Sciatic nerve (tissue), 2 donors: ENCODE results near the gene NUCB1. TPM values are rescaled to one million over a fixed set of nuclear protein-coding genes. Genes with fewer than 3 reads are reported as not detected.
"Not testable (repeated sequence)": the region's sequence is repeated elsewhere in the genome, so short reads cannot be mapped to it uniquely, and the experiment has no call there.

ENCODE experiments used
- ATAC-seq: fragments of 200-7000 bp; cut with Tn5 transposase; one replicate; pipeline ENCODE4 v1.9.1; 2020; ENCODE audit warnings: mild to moderate bottlenecking, moderate library complexity
- DNase-seq: peaks from one replicate; pipeline ENCODE4 v3.0.0-alpha.2; 2020; ENCODE audit warnings: low spot score
- intact Hi-C: fragments of 100-400 bp; cut with DNase I; formaldehyde crosslinking; loops from one replicate; pipeline ENCODE4 v1.14.2; 2022
- total RNA-seq: library from RNA; stranded (reverse); fragmentation: NEBNext Ultra II Directional; extraction: Animal tissue kit (Norgen Biotek cat#: 25700); gene quantifications from one replicate; pipeline ENCODE4 v1.2.1, GENCODE V29; 2021
- donor health status: DM: no; HTN: no; CAD: no.
- donor health status: DM: no; HTN: no; CAD: no.

Gene NUCB1
- total RNA-seq, 1 donor from 2014 or later, result 262 TPM

DNA sequence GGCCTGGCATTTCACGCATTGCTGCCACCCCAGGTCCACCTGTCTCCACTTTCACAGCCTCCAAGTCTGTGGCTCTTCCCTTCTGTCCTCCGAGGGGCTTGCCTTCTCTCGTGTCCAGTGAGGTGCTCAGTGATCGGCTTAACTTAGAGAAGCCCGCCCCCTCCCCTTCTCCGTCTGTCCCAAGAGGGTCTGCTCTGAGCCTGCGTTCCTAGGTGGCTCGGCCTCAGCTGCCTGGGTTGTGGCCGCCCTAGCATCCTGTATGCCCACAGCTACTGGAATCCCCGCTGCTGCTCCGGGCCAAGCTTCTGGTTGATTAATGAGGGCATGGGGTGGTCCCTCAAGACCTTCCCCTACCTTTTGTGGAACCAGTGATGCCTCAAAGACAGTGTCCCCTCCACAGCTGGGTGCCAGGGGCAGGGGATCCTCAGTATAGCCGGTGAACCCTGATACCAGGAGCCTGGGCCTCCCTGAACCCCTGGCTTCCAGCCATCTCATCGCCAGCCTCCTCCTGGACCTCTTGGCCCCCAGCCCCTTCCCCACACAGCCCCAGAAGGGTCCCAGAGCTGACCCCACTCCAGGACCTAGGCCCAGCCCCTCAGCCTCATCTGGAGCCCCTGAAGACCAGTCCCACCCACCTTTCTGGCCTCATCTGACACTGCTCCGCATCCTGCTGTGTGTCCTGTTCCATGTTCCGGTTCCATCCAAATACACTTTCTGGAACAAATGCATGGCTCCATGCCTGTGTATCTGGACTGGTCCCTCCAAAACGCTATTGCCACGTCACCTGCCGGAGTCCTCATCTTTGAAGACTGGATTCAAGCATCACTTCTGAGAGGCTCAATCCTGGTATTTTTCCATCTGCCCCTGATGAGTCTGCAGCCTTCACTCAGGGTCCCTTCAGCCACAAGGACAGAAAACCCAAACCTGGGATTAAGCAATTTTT lies 22.7 kb downstream of the NUCB1 start:
- DNase-seq (no peak), ATAC-seq (peak; percentile 8)
- intact Hi-C loops, result no loop called here

DNA sequence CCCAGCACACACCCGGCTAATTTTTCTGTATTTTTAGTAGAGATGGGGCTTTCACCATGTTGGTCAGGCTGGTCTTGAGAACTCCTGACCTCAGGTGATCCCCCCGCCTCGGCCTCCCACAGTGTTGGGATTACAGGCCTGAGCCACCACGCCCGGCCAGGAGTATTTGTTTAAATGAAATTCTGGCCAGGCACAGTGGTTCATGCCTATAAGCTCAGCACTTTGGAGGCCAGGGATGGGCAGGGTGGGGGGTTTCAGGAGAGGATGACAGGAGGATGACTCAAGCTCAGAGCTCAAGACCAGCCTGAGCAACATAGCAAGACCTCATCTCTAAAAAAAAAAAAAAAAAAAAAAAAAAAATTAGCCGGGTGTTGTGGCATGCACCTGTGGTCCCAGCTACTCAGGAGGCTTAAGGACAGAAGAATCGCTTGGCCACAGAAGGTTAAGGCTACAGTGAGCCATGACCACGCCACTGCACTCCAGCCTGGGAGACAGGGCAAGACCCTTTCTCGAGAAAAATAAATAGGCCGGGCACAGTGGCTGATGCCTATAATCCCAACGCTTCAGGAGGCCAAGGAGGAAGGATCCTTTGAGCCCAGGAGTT lies 25.2 kb downstream of the NUCB1 start:
- ATAC-seq, result no peak

DNA sequence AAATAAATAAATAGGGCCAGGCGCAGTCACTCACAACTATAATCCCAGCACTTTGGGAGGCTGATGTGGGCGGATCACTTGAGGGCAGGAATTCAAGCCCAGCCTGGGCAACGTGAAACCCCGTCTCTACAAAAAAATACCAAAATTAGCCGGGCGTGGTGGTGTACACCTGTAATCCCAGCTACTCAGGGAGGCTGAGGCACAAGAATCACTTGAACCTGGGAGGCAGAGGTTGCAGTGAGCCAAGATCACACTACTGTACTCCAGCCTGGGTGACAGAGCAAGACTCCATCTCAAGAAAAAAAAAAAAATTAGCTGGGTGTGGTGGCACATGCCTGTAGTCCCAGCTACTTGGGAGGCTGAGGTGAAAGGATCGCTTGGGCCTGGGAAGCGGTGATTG lies 25.8 kb downstream of the NUCB1 start:
- intact Hi-C loops, DNase-seq, ATAC-seq: not testable (repeated sequence)

More for the DNA sequence above, 25.2 kb downstream of the NUCB1 start:
- intact Hi-C loops, result no loop called here
- no peak for DNase-seq

DNA sequence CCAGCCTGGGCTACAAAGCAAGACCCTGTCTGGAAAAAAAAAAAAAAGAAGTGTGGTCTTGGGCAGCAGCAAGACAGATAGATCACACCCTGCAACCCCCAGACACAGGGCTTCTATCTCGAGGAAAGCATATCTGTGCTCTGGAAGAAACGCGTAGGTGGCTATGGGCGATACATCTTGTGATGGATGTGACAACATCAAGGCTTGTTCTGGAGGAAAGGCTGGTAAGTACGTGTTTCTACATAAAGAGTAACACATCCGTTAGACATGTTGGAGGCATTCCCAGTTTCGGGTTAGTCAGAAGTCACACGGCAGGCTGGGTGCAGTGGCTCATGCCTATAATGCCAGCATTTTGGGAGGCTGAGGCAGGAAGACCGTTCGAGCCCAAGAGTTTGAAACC lies 26.8 kb downstream of the NUCB1 start:
- DNase-seq (no peak), ATAC-seq (peak; percentile 47)
- intact Hi-C loops, result no loop called here

DNA sequence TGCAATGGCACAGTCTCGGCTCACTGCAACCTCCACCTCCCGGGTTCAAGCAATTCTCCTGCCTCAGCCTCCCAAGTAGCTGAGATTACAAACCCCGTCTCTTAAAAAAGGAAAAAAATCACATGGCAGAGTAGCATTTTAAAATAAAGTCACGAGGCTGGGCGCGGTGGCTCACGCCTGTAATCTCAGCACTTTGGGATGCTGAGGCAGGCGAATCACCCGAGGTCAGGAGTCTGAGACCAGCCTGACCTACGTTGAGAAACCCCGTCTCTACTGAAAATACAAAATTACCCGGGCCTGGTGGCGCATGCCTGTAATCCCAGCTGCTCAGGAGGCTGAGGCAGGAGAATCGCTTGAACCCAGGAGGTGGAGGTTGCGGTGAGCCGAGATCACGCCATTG lies 27.6 kb downstream of the NUCB1 start:
- intact Hi-C loops, ATAC-seq: not testable (repeated sequence)

DNA sequence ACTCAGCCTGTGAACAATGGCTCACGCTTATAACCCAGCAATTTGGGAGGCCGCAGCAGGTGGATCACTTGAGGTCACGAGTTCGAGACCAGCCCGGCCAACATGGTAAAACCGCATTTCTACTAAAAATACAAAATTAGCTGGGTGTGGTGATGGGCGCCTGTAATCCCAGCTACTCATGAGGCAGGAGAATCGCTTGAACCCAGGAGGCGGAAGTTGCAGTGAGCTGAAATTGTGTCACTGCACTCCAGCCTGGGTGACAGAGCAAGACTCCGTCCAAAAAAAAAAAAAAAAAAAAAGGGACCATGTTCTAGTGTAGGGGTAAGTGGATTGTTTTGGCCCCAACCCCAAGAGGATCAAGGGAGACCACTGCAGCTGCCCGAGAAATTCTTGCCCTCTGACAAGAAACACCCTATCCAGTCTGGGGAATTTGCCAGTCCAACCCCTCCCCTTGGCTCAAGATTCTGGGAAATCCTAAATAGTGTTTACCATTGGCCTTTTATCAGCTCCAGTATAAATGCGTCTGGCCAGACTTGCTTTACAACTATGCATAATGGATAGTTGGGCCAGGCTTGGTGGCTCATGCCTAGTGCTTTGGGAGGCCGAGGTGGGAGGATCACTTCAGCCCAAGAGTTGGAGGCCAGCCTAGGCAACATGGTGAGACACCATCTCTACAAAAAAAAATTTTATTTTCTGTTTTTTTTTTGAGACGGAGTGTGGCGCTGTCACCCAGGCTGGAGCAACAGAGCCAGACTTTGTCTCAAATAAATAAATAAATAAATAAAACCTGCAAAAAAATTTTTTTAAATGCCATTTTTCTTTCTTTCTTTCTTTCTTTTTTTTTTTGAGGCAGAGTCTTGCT lies 28.3 kb downstream of the NUCB1 start:
- no peak for DNase-seq
- no peak for ATAC-seq
- intact Hi-C loops, result no loop called here

More for the DNA sequence above, 27.6 kb downstream of the NUCB1 start:
- DNase-seq, result not testable (repeated sequence)

DNA sequence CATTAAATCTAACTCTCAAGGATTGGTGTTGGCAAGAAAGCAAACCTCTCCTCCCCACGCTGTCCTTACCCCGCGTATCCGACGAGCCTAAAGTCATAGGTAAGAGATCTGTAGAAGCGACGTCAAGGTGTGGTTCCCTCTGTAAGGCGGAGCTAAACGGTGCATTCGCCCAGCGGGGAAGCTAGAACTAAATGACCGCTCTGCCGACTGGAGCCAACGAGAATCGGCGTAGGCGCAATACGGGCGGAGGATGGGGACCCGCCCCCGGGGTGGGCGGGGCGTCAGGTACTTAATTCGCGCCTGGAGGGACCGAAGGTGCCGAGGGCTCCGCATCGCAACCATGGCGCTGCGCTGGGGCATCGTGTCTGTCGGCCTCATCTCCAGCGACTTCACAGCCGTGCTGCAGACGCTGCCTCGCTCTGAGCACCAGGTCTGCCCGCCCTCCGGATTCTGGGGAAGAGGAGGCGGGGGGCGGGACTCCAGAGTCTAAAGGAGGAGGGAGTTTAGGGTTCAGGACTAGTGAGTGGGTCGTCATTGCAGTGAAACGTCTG lies 33.3 kb downstream of the NUCB1 start, which contains the start of gene DHDH:
DHDH (plus strand) TSS at position 318 of the 551 bp plus-strand sequence; CDS start at position 341, 23 bp downstream.
- ATAC-seq (peak; percentile 81), DNase-seq (peak; percentile 81)
- intact Hi-C loops, result no loop called here

DNA sequence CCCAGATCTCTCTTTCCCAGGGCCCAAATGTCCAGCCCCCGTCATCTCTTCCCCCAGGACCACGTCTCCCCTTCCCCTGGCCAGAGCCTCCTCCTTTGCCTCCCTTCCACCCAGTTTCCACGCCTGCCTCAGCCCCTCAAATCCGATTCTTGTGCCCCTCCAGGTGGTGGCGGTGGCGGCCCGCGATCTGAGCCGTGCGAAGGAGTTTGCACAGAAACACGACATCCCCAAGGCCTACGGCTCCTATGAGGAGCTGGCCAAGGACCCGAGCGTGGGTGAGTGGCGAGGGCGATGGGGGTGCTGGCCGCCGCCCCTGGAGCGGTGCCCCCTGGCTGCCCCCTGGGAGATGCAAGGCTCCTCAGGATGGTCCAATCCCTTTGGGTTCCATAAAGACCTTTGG lies 34.7 kb downstream of the NUCB1 start:
- intact Hi-C loops, result no loop called here
- ATAC-seq, result no peak
- DNase-seq, result no peak

DNA sequence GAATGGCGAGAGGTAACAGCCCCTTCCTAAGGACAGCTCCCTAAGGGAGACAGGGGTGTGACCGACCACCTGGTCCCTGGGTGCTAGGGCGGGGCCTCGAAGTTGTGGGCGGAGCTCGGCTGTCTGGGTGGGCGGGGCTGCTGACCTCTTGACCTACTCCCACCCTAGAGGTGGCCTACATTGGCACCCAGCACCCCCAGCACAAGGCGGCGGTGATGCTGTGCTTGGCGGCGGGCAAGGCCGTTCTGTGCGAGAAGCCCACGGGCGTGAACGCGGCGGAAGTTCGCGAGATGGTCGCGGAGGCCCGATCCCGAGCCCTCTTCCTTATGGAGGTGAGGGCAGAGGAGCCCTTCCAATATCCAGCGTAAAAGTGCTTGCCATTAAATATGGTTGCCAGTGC lies 35.8 kb downstream of the NUCB1 start:
- intact Hi-C loops, result no loop called here
- DNase-seq (no peak), ATAC-seq (no peak)

DNA sequence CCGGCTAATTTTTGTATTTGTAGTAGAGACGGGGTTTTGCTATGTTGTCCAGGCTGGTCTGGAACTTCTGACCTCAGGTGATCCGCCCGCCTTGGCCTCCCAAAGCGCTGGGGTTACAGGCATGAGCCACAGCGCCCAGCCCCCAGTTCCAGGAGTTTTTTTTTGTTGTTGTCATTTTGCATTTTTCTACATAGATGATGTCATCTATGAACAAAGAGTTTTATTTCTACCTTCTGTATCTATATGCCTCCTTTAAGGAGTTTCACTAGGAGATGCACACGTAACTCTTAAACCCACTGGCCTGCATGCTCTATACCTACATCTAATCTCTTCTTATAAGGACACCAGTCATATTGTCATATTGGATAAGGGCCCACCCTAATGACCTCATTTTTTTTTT lies 38.1 kb downstream of the NUCB1 start:
- intact Hi-C loops, result no loop called here
- no peak for DNase-seq
- no peak for ATAC-seq

DNA sequence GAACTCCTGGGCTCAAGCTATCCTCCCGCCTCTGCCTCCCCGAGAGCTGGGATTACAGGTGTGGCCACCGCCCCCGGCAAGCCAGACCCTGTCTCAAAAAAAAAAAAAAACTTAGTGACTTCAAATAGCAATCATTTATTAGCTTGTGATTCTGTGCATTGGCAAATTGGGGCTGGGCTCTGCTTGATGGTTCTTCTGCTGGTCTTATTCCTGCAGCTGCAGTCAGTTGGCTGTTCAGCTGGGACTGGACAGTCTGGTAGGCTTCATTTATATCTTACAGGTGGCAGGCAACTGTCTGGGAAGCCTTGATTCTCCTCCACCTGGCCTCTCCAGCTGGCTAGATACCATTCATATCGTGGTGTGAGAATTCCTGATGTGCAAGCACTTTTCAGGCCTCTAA lies 40.8 kb downstream of the NUCB1 start:
- no peak for ATAC-seq
- intact Hi-C loops, result no loop called here
- no peak for DNase-seq

DNA sequence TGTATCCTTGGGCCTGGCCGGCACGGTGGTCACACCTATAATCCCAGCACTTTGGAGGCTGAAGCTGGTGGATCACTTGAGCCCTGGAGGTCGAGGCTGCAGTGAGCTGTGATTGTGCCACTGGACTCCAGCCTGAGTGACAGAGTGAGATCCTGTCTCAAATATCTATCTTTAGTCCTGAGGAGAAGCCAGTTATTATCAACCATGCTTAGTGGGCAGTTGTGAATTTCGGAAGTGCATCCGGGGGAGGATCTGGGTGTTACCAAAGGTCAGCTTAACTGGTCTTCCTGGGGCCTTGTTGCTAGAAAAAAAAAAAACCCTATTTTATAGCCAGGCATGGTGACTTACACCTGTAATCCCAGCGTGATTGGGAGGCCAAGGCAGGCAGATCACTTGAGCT lies 43.0 kb downstream of the NUCB1 start:
- intact Hi-C loops, result no loop called here
- DNase-seq, result no peak
- no peak for ATAC-seq

DNA sequence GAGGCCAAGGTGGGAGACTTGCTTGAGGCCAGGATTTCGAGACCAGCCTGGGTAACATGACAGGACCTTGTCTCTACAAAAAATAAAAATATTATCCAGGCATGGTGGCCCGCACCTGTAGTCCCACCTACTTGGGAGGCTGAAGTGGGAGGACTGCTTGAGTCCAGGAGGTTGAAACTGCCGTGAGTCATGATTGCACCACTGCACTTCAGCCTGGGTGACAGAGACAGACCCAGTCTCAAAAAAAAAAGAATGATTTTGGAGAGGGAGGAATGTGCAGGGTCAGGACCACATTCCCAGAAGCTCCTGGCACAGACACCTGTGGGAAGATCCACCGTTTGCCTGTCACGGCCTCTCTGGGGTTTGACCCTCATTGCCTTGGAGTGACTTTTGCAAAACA lies 45.3 kb downstream of the NUCB1 start:
- ATAC-seq (no peak), DNase-seq (no peak)
- intact Hi-C loops, result no loop called here

DNA sequence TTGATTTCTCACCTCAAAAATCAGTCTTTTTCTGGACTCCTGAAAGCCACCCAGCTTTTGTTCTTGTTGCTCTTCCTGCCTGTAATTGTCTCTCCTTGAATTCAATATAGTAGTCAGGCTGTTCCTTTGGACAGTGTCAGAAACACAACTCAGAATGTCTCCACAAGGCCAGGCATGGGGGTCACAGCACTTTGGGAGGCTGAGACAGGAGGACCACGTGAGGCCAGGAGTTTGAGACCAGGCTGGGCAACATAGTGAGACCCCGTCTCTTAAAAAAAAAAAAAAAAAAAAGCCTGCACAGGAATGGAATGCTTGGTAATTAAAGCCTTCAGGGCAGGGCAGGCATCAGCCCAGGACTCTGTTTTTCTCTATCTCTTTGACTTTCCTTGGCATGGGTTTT lies 45.7 kb downstream of the NUCB1 start:
- DNase-seq (no peak), ATAC-seq (no peak)
- intact Hi-C loops, result no loop called here

DNA sequence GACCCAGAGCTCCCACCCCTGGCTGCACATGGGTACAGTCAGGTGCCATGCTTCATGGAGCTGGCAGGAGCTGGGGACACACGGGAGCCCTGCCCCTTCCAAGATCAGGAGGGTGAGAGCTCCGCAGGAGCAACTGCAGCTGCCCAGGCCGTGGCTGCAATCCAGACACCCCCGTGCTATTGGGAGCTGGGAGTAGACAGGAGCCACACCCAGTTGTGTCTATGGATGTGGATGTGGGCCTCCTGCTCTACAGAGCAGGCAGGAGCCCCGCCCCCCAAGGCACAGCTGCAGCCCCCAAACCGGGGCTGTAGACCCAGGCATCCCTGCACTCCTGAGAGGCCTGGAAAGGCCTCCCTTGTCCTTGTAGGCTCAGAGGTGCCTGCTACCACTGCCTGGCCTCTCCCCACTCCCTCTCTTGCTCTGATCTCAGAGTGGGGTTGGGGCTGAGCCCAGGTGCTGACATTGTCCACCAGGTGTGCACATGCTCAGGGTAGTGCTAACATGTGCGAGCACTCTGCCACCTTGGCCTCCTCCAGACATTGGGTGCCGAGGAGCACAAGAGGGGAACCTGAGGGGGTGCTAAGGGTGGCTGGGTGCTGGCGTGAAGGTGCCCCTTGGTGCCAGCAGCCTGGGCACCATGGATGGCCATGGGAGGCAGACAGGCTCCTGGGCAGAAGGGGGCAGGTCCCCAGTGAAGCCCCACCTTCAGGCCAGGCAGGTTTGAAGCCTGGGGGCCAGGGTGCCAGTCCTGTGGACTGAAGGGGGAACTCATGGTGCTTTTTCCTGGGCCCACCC lies 46.5 kb downstream of the NUCB1 start:
- DNase-seq (no peak), ATAC-seq (peak; percentile 11)
- intact Hi-C loops, result no loop called here

DNA sequence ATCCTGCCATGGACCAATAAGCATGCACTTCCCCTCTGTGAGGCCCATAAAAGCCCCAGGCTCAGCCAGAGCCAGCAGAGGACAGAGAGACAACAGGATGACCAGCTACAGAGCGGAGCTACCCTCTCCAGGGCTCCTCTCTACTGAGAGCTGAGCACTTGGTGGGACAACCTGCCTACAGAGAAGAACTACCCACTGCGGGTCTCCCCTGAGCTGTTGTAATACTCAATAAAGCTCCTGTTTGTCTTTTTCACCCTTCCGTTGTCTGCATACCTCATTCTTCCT lies 47.1 kb downstream of the NUCB1 start:
- intact Hi-C loops, result no loop called here
- ATAC-seq (no peak), DNase-seq (no peak)

DNA sequence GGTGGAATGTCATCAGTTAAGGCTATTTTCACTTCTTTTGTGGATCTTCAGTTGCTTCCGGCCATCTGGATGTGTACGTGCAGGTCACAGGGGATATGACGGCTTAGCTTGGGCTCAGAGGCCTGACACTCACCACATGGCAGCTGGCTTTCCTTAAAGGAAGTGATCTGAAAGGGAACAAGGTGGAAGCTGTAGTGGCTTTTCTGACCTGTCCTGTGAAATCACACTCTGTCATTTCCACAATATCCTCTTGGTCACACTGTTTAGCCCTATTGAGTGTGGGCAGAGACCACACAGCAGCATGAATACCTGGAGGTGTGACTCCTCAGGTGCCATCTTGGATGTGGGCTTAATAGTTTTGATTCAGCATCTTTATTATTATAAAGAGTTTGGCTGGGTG lies 50.0 kb downstream of the NUCB1 start:
- intact Hi-C loops, result loop anchor here (10.0 kb wide), 1 partner anchor 45 kb away; the partner anchor contains the start of gene NUCB1
- DNase-seq, result no peak
- ATAC-seq, result no peak

DNA sequence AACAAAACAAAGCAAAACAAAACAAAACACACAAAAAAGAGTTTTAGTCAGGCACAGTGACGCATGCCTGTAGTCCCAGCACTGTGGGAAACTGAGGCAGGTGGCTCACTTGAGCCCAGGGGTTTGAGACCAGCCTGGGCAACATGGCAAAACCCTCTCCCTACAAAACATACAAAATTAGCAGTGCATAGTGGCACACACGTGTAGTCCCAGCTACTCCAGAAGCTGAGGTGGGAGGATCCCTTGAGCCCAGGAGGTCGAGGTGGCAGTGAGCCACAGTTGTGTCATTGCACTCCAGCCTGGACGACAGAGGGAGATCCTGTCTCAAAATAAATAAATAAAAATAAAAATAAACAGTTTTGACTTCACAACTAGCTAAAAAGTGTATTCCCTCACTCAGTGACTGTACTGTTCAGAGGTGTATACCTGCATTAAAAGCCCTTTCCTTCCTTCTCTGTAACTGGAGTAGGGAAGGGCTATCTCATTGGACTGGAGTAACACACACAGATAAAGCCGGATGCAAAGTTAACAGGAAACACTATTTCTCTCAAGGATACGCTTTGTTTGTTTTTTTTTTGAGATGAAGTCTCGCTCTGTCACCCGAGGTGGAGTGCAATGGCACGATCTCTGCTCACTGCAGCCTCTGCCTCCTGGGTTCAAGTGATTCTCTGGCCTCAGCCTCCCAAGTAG lies 50.9 kb downstream of the NUCB1 start:
- ATAC-seq (no peak), DNase-seq (no peak)
- intact Hi-C loops, result loop anchor here (10.0 kb wide), 1 partner anchor 46 kb away; the partner anchor contains the start of gene NUCB1
